ENCODE data around the gene TLE4. TPM values are rescaled to one million over a fixed set of nuclear protein-coding genes. Genes with fewer than 3 reads are reported as not detected.
"Not testable (repeated sequence)": the region's sequence is repeated elsewhere in the genome, so short reads cannot be mapped to it uniquely, and the experiment has no call there.

The TLE4 gene
- polyA plus RNA-seq, 2 of the 4 experiments (the other 2 are of a cell fraction): 14.3 to 23.1 TPM

- no peak overlapping the region for H3K4me3 ChIP-seq
- DNase-seq (ENCODE audit: low read depth in 1 of 2, low spot score in 1 of 2) (no peak), ATAC-seq (no peak), FAIRE-seq (no peak)
- H3K4me2 ChIP-seq: no peak overlapping the region
- no peak overlapping the region for H3K27ac ChIP-seq
- WGBS (ENCODE audit: missing lambda C conversion rate): 72% methylated on average over 6 of the region's 6 CpGs
- CTCF ChIA-PET: no interaction called here
- POLR2A ChIA-PET: no interaction called here
- no peaks in the 10 kb centered on the region for H3K4me1 ChIP-seq
- no peaks in the 10 kb centered on the region for H3K9me3 ChIP-seq
- TF ChIP-seq ZNF302 (CRISPR knock-in tag; IDR thresholded peaks at IDR 0.05): no peak
- no peak for TF ChIP-seq JUN (IDR thresholded peaks at IDR 0.05)
- no peak for TF ChIP-seq NPAS2 (CRISPR knock-in tag; IDR thresholded peaks at IDR 0.05; ENCODE audit: borderline replicate concordance)
- TF ChIP-seq HOXA7 (CRISPR knock-in tag; IDR thresholded peaks at IDR 0.05): no peak
- no peak for TF ChIP-seq RAD21 (conservative IDR thresholded peaks at IDR 0.05 in 1 of 2, IDR thresholded peaks at IDR 0.05 in 1 of 2)
- TF ChIP-seq TP53 (CRISPR knock-in tag; IDR thresholded peaks at IDR 0.05): no peak
- TF ChIP-seq NR3C1 (IDR thresholded peaks at IDR 0.05): no peak
- no peak for TF ChIP-seq ZSCAN20 (CRISPR knock-in tag; IDR thresholded peaks at IDR 0.05)
- TF ChIP-seq ESRRA (IDR thresholded peaks at IDR 0.05; ENCODE audit: borderline replicate concordance, low read length): no peak
These were observed 172.8 kb downstream of the TLE4 start for GRCh38 chr9:79744521-79744920.

GRCh38 chr9:79745752-79746336 is 174.1 kb downstream of the TLE4 start:
- Histone ChIP-seq H3K4me2 (no peak overlapping the region), H3K27ac (no peak overlapping the region), H3K9me3 (no peaks in the 10 kb centered on the region), H3K4me1 (no peaks in the 10 kb centered on the region), H3K4me3 (no peak overlapping the region)
- no peak for FAIRE-seq
- ChIA-PET CTCF (no interaction called here), POLR2A (no interaction called here)
- ATAC-seq: no peak
- no peak for TF ChIP-seq ZC3H11A (IDR thresholded peaks at IDR 0.05)
- TF ChIP-seq EHMT2 (IDR thresholded peaks at IDR 0.05; ENCODE audit: low read depth): no peak
- TF ChIP-seq, protein P1, sequence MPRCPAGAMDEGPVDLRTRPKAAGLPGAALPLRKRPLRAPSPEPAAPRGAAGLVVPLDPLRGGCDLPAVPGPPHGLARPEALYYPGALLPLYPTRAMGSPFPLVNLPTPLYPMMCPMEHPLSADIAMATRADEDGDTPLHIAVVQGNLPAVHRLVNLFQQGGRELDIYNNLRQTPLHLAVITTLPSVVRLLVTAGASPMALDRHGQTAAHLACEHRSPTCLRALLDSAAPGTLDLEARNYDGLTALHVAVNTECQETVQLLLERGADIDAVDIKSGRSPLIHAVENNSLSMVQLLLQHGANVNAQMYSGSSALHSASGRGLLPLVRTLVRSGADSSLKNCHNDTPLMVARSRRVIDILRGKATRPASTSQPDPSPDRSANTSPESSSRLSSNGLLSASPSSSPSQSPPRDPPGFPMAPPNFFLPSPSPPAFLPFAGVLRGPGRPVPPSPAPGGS (IDR thresholded peaks at IDR 0.05): no peak
- TF ChIP-seq, protein P2, sequence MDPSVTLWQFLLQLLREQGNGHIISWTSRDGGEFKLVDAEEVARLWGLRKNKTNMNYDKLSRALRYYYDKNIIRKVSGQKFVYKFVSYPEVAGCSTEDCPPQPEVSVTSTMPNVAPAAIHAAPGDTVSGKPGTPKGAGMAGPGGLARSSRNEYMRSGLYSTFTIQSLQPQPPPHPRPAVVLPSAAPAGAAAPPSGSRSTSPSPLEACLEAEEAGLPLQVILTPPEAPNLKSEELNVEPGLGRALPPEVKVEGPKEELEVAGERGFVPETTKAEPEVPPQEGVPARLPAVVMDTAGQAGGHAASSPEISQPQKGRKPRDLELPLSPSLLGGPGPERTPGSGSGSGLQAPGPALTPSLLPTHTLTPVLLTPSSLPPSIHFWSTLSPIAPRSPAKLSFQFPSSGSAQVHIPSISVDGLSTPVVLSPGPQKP (IDR thresholded peaks at IDR 0.05; ENCODE audit: low read depth, low read length): no peak
- TF ChIP-seq NFE2L2 (conservative IDR thresholded peaks at IDR 0.05; ENCODE audit: low read length): no peak
- TF ChIP-seq, protein P3, sequence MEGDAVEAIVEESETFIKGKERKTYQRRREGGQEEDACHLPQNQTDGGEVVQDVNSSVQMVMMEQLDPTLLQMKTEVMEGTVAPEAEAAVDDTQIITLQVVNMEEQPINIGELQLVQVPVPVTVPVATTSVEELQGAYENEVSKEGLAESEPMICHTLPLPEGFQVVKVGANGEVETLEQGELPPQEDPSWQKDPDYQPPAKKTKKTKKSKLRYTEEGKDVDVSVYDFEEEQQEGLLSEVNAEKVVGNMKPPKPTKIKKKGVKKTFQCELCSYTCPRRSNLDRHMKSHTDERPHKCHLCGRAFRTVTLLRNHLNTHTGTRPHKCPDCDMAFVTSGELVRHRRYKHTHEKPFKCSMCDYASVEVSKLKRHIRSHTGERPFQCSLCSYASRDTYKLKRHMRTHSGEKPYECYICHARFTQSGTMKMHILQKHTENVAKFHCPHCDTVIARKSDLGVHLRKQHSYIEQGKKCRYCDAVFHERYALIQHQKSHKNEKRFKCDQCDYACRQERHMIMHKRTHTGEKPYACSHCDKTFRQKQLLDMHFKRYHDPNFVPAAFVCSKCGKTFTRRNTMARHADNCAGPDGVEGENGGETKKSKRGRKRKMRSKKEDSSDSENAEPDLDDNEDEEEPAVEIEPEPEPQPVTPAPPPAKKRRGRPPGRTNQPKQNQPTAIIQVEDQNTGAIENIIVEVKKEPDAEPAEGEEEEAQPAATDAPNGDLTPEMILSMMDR (IDR thresholded peaks at IDR 0.05): no peak
- no peak for TF ChIP-seq CHD2 (IDR thresholded peaks at IDR 0.05; ENCODE audit: low read length, partially characterized antibody)
- TF ChIP-seq ZFP36 (IDR thresholded peaks at IDR 0.05; ENCODE audit: borderline replicate concordance, partially characterized antibody): no peak
- no peak for TF ChIP-seq HDAC2 (IDR thresholded peaks at IDR 0.05)
- TF ChIP-seq HMGXB4 (CRISPR knock-in tag; IDR thresholded peaks at IDR 0.05; ENCODE audit: borderline replicate concordance): no peak
- no peak for TF ChIP-seq KDM1A (IDR thresholded peaks at IDR 0.05; ENCODE audit: low read depth)
- TF ChIP-seq POLR2AphosphoS2 (conservative IDR thresholded peaks at IDR 0.05; ENCODE audit: low read length): no peak
- no peak for TF ChIP-seq PHF8 (IDR thresholded peaks at IDR 0.05; ENCODE audit: borderline replicate concordance, low read depth)
- TF ChIP-seq FOSB (CRISPR knock-in tag; IDR thresholded peaks at IDR 0.05): no peak
- TF ChIP-seq JUNB (IDR thresholded peaks at IDR 0.05): no peak
- no peak for TF ChIP-seq TP53 (CRISPR knock-in tag; IDR thresholded peaks at IDR 0.05)
- TF ChIP-seq MAX (IDR thresholded peaks at IDR 0.05): no peak
- no peak for TF ChIP-seq HEYL (CRISPR knock-in tag; IDR thresholded peaks at IDR 0.05)
- 53% methylated on average over 4 of the region's 4 CpGs for WGBS (ENCODE audit: missing lambda C conversion rate)
- no peak for DNase-seq (ENCODE audit: low read depth in 1 of 2, low spot score in 1 of 2)

DNA sequence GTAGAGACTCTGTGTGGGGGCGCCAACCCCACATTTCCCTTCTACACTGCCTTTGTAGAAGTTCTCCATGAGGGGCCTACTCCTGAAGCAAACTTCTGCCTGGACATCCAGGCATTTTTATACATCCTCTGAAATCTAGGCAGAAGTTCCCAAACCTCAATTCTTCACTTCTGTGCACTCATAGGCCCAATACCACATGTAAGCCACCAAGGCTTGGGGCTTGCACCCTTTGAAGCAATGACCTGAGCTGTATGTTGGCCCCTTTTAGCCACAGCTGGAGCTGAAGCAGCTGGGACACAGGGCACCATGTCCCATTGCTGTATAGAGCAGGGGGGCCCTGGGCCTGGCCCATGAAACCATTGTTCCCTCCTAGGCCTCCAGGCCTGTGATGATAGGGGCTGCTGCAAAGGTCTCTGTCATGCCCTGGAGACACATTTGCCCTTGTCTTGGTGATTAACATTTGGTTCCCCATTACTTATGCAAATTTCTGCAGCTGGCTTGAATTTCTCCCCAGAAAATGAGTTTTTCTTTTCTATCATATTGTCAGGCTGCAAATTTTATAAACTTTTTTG is 180.2 kb downstream of the TLE4 start:
- POLR2A ChIA-PET; H3K4me2 ChIP-seq; ATAC-seq; H3K4me1 ChIP-seq; FAIRE-seq; CTCF ChIA-PET; DNase-seq (ENCODE audit: low read depth in 1 of 2, low spot score in 1 of 2); H3K4me3 ChIP-seq; H3K27ac ChIP-seq: not testable (repeated sequence)
- peaks cover 10% of the 10 kb centered on the region for H3K9me3 ChIP-seq
- WGBS (ENCODE audit: missing lambda C conversion rate): 33% methylated on average over 1 of the region's 1 CpG

Measured in A549 (cell line).